K562 (cell line): Measurements from ENCODE around the gene DIMT1. TPM values are rescaled to one million over a fixed set of nuclear protein-coding genes. Genes with fewer than 3 reads are reported as not detected.
A peak's percentile ranks its signal among the peaks of the same experiment; 100 is the strongest.

ENCODE experiments used
- ATF3 ChIP-seq, 2 experiments: fragments of 450-650 bp in 1 of 2; sonication (generic) in 1 of 2; formaldehyde crosslinking in 1 of 2; IDR thresholded peaks in 1 of 2; conservative IDR thresholded peaks in 1 of 2; 2 replicates each; pipeline versions ENCODE4 v1.6.1 to v1.8.1; 2016 to 2023; ENCODE audit warnings: mild to moderate bottlenecking in 2 of 2, moderate library complexity in 2 of 2, inconsistent platforms in 1 of 2, missing genetic modification reagents in 1 of 2
- CTCF ChIP-seq, 3 experiments: IDR thresholded peaks in 2 of 3; conservative IDR thresholded peaks in 1 of 3; 2 replicates each; pipeline ENCODE4 v1.5.1; 2011 to 2012; ENCODE audit warnings: low read length in 3 of 3, mild to moderate bottlenecking in 3 of 3, control low read depth in 2 of 3, improper control_type of control experiment in 1 of 3, inconsistent platforms in 1 of 3, low read depth in 1 of 3, mixed read lengths in 1 of 3, moderate library complexity in 1 of 3; ENCODE audit not compliant: insufficient read depth in 2 of 3
- FOXA3 ChIP-seq, 2 experiments: fragments of 450-650 bp in 1 of 2; sonication (generic) in 1 of 2; formaldehyde crosslinking; IDR thresholded peaks in 1 of 2; conservative IDR thresholded peaks in 1 of 2; 2 replicates each; pipeline versions ENCODE4 v1.4.0 to v1.8.0; 2020 to 2022; ENCODE audit warnings: mild to moderate bottlenecking in 2 of 2, missing genetic modification reagents in 1 of 2
- GMEB1 ChIP-seq: fragments of 250-450 bp; sonication (Bioruptor Pico); IDR thresholded peaks from 2 replicates; pipeline ENCODE4 v1.4.0; 2020; ENCODE audit warnings: mild to moderate bottlenecking
- HEY1 ChIP-seq: fragments of 250-450 bp; sonication (Bioruptor Pico); IDR thresholded peaks from 2 replicates; pipeline ENCODE4 v1.5.0; 2020; ENCODE audit warnings: mild to moderate bottlenecking, moderate library complexity, borderline replicate concordance
- NRF1 ChIP-seq, 2 experiments: fragments of 450-650 bp; IDR thresholded peaks in 1 of 2; conservative IDR thresholded peaks in 1 of 2; 2 replicates each; pipeline ENCODE4 v1.6.1; 2014; ENCODE audit warnings: mild to moderate bottlenecking in 2 of 2
- PKNOX1 ChIP-seq: fragments of 450-650 bp; IDR thresholded peaks from 2 replicates; pipeline ENCODE4 v1.6.1; 2016
- PRPF4 ChIP-seq: fragments of 200-400 bp; formaldehyde crosslinking; IDR thresholded peaks from one replicate; pipeline ENCODE4 v1.6.1; 2017; ENCODE audit warnings: low read length, low read depth, mild to moderate bottlenecking; ENCODE audit not compliant: insufficient read depth, poor library complexity, severe bottlenecking
- PTTG1 ChIP-seq: fragments of 450-650 bp; IDR thresholded peaks from 2 replicates; pipeline ENCODE4 v1.6.1; 2016; ENCODE audit warnings: low read depth, mild to moderate bottlenecking, missing genetic modification characterization, missing compliant biosample characterization
- RBM17 ChIP-seq: fragments of 200-400 bp; formaldehyde crosslinking; IDR thresholded peaks from 2 replicates; pipeline ENCODE4 v1.6.1; 2017; ENCODE audit warnings: low read depth, mild to moderate bottlenecking, low read length, borderline replicate concordance
- SNIP1 ChIP-seq: fragments of 450-650 bp; IDR thresholded peaks from 2 replicates; pipeline ENCODE4 v1.7.1; 2017; ENCODE audit warnings: low read depth, mild to moderate bottlenecking
- SP2 ChIP-seq: IDR thresholded peaks from 2 replicates; pipeline ENCODE4 v1.6.1; 2011; ENCODE audit warnings: mild to moderate bottlenecking, low read depth, low read length, moderate library complexity; ENCODE audit not compliant: poor library complexity, severe bottlenecking; ENCODE audit errors: extremely low read depth
- TFAM ChIP-seq: fragments of 250-450 bp; sonication (Bioruptor Pico); conservative IDR thresholded peaks from 2 replicates; pipeline ENCODE4 v1.5.0; 2021; ENCODE audit warnings: mild to moderate bottlenecking, moderate library complexity
- USF1 ChIP-seq: sonication (generic); formaldehyde crosslinking; IDR thresholded peaks from 2 replicates; pipeline ENCODE4 v1.9.0; 2022; ENCODE audit warnings: mild to moderate bottlenecking, missing genetic modification reagents
- ZKSCAN8 ChIP-seq: fragments of 200-800 bp; sonication (Bioruptor generic); IDR thresholded peaks from 2 replicates; pipeline ENCODE4 v1.6.1; 2016; ENCODE audit warnings: missing genetic modification characterization, missing compliant biosample characterization
- ZNF395 ChIP-seq: fragments of 200-800 bp; sonication (Bioruptor generic); IDR thresholded peaks from 2 replicates; pipeline ENCODE4 v1.6.1; 2017; ENCODE audit warnings: missing genetic modification characterization, missing compliant biosample characterization
- ZNF75A ChIP-seq: fragments of 450-650 bp; formaldehyde crosslinking; IDR thresholded peaks from 2 replicates; pipeline ENCODE4 v1.4.0; 2020; ENCODE audit warnings: mild to moderate bottlenecking
- polyA plus RNA-seq, 8 experiments: library from polyadenylated mRNA; depleted of rRNA in 4 of 8; stranded (reverse) in 5 of 8; unstranded in 3 of 8; fragments of >200 nt; fragmentation: Nextera tagmentation in 2 of 8; fragmentation: Illumina TruSeq in 1 of 8; extraction: Ambion mirVana in 2 of 8; extraction: Trizol in 1 of 8; gene quantifications; 2 replicates each; pipeline versions ENCODE4 v1.2.1 to v1.2.3, GENCODE V29; 2011 to 2014; ENCODE audit warnings: inconsistent platforms in 1 of 8, missing spikeins in 1 of 8
- total RNA-seq, 7 experiments: library from RNA; depleted of rRNA in 6 of 7; stranded (reverse); fragments of >200 nt in 6 of 7; fragmentation: Illumina TruSeq in 2 of 7; extraction: Trizol in 2 of 7; gene quantifications; 2 replicates each; pipeline versions ENCODE4 v1.2.1 to v1.2.3, GENCODE V29; 2011 to 2021; ENCODE audit warnings: low replicate concordance in 1 of 7

The DIMT1 gene
- total and polyA plus RNA-seq, 9 of the 15 experiments (the other 6 are each of a cell fraction or from before 2014, with no cell fraction given) = 28.9 to 85.3 (median 54.1) TPM

- TF ChIP-seq SNIP1 (no peak), ATF3 (IDR thresholded peaks at IDR 0.05) (peak; percentile 65), ATF3 (CRISPR knock-in tag; conservative IDR thresholded peaks at IDR 0.05) (no peak), TFAM (no peak), FOXA3 (CRISPR knock-in tag; conservative IDR thresholded peaks at IDR 0.05 in 1 of 2, IDR thresholded peaks at IDR 0.05 in 1 of 2) (no peak), ZNF75A (CRISPR knock-in tag) (no peak), CTCF (IDR thresholded peaks at IDR 0.05 in 2 of 3, conservative IDR thresholded peaks at IDR 0.05 in 1 of 3; ENCODE audit: insufficient read depth in 2 of 3, low read depth in 1 of 3, low read length in 3 of 3) (no peak), GMEB1 (CRISPR knock-in tag) (no peak), HEY1 (CRISPR knock-in tag) (no peak), RBM17 (no peak), USF1 (CRISPR knock-in tag) (no peak), NRF1 (conservative IDR thresholded peaks at IDR 0.05 in 1 of 2, IDR thresholded peaks at IDR 0.05 in 1 of 2) (no peak), PKNOX1 (no peak), SP2 (no peak), PTTG1 (0 out of 2 replicates have a peak, but pooled peaks have one; percentile 22), ZKSCAN8 (CRISPR knock-in tag) (no peak), ZNF395 (peak; percentile 13; the same call in 1 of the 2 replicates), PRPF4 (no peak)
These were observed 28.3 kb upstream of the DIMT1 start (continued) for GRCh38 chr5:62431735-62432620.
